ENCODE measurements around the gene PPBP.

DNA sequence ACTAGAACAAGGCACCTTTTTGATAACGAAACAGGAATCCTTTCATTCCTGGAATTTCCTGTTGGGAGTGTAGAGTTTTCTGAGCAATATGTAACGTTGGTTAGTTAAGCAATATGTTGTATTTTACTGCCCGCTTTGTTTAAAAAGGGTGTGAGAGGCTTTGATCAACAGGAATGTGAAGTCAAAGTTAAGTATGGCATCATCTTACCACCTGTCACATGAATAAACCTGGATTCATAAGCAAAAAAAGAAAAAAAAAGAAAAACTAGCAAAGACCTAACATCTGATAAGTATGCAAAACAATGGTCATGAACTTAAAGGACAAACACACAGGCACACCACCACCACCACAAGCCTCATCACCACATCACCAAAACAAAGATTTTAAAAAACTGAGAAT lies 17.5 kb upstream of the PPBP start:
- TF ChIP-seq MXI1 (conservative IDR thresholded peaks at IDR 0.05; ENCODE audit: poor library complexity, severe bottlenecking) (no peak), POLR2AphosphoS5 (IDR thresholded peaks at IDR 0.05) (no peak), CTCF (IDR thresholded peaks at IDR 0.05; ENCODE audit: poor library complexity, severe bottlenecking) (no peak), TAF1 (IDR thresholded peaks at IDR 0.05; ENCODE audit: low read depth) (no peak), EZH2 (IDR thresholded peaks at IDR 0.05; ENCODE audit: borderline replicate concordance, insufficient read depth, low read length, poor library complexity, severe bottlenecking) (no peak), RAD21 (conservative IDR thresholded peaks at IDR 0.05) (no peak)
- TF ChIP-seq, protein P1, sequence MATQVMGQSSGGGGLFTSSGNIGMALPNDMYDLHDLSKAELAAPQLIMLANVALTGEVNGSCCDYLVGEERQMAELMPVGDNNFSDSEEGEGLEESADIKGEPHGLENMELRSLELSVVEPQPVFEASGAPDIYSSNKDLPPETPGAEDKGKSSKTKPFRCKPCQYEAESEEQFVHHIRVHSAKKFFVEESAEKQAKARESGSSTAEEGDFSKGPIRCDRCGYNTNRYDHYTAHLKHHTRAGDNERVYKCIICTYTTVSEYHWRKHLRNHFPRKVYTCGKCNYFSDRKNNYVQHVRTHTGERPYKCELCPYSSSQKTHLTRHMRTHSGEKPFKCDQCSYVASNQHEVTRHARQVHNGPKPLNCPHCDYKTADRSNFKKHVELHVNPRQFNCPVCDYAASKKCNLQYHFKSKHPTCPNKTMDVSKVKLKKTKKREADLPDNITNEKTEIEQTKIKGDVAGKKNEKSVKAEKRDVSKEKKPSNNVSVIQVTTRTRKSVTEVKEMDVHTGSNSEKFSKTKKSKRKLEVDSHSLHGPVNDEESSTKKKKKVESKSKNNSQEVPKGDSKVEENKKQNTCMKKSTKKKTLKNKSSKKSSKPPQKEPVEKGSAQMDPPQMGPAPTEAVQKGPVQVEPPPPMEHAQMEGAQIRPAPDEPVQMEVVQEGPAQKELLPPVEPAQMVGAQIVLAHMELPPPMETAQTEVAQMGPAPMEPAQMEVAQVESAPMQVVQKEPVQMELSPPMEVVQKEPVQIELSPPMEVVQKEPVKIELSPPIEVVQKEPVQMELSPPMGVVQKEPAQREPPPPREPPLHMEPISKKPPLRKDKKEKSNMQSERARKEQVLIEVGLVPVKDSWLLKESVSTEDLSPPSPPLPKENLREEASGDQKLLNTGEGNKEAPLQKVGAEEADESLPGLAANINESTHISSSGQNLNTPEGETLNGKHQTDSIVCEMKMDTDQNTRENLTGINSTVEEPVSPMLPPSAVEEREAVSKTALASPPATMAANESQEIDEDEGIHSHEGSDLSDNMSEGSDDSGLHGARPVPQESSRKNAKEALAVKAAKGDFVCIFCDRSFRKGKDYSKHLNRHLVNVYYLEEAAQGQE (IDR thresholded peaks at IDR 0.05; ENCODE audit: borderline replicate concordance): no peak
